BLaER1 treated with 17β-estradiol and CSF1 and Interleukin-3, amounts not matched to agents 10 nM and 100 nM (cell line): ENCODE data around the gene DCDC2C.

ENCODE experiments used
- H3K27ac ChIP-seq, 11 experiments: shearing (Covaris generic); formaldehyde crosslinking; 2 replicates each; pipeline ENCODE4 v1.8.1; 2022
- H3K27me3 ChIP-seq, 11 experiments: shearing (Covaris generic); formaldehyde crosslinking; 2 replicates each; pipeline ENCODE4 v1.8.1; 2022
- H3K36me3 ChIP-seq, 11 experiments: shearing (Covaris generic); formaldehyde crosslinking; 2 replicates each; pipeline ENCODE4 v1.8.1; 2022
- H3K4me1 ChIP-seq, 10 experiments: shearing (Covaris generic); formaldehyde crosslinking; 2 replicates each; pipeline ENCODE4 v1.8.1; 2022
- H3K4me2 ChIP-seq, 11 experiments: shearing (Covaris generic); formaldehyde crosslinking; 2 replicates each; pipeline ENCODE4 v1.8.1; 2022
- H3K4me3 ChIP-seq, 10 experiments: shearing (Covaris generic); formaldehyde crosslinking; 2 replicates each; pipeline ENCODE4 v1.8.1; 2022
- H3K9ac ChIP-seq, 11 experiments: shearing (Covaris generic); formaldehyde crosslinking; 2 replicates each; pipeline ENCODE4 v1.8.1; 2022
- H3K9me3 ChIP-seq, 11 experiments: shearing (Covaris generic); formaldehyde crosslinking; replicated peaks in 1 of 11; 2 replicates each; pipeline ENCODE4 v1.8.1; 2022
- H4K20me1 ChIP-seq, 11 experiments: shearing (Covaris generic); formaldehyde crosslinking; 2 replicates each; pipeline ENCODE4 v1.8.1; 2022
- Cebpa-rat ChIP-seq, 11 experiments: shearing (Covaris generic); IDR thresholded peaks; 2 replicates each; pipeline ENCODE4 v1.8.1; 2022

Gene DCDC2C

GRCh38 chr2:3742743-3743508, 39.6 kb downstream of the DCDC2C start:
- Histone ChIP-seq H3K27ac (no peak overlapping the region; a peak in 1 of 22 replicates), H3K4me3 (no peak overlapping the region), H4K20me1 (no peaks in the 10 kb centered on the region), H3K9me3 (no peaks in the 10 kb centered on the region), H3K9ac (no peak overlapping the region), H3K27me3 (no peaks in the 10 kb centered on the region), H3K4me1 (peaks cover 6 to 37% (median 25%) of the 10 kb centered on the region in 10 experiments; a peak in 18 of 20 replicates), H3K4me2 (peak overlapping the region in 2 of 11 experiments; percentile 60 to 65; a peak in 3 of 22 replicates), H3K36me3 (no peaks in the 10 kb centered on the region)
- no peak for TF ChIP-seq Cebpa-rat (IDR thresholded peaks at IDR 0.05)

- H3K27ac ChIP-seq: no peak overlapping the region
- no peak overlapping the region for H3K9ac ChIP-seq
- TF ChIP-seq Cebpa-rat (IDR thresholded peaks at IDR 0.05): no peak
- no peaks in the 10 kb centered on the region for H4K20me1 ChIP-seq
- H3K9me3 ChIP-seq: no peaks in the 10 kb centered on the region
- no peak overlapping the region for H3K4me3 ChIP-seq
- H3K36me3 ChIP-seq: no peaks in the 10 kb centered on the region
- H3K4me1 ChIP-seq: peaks cover 6 to 32% (median 23%) of the 10 kb centered on the region in 10 experiments; a peak in 18 of 20 replicates
- no peaks in the 10 kb centered on the region for H3K27me3 ChIP-seq
- H3K4me2 ChIP-seq: no peak overlapping the region
These were observed 40.7 kb downstream of the DCDC2C start for GRCh38 chr2:3743951-3744555.

GRCh38 chr2:3745920-3746319, 42.5 kb downstream of the DCDC2C start:
- TF ChIP-seq Cebpa-rat (IDR thresholded peaks at IDR 0.05): no peak
- H3K4me1 ChIP-seq: peaks cover 17 to 36% (median 26%) of the 10 kb centered on the region in 10 experiments
- no peak overlapping the region for H3K9ac ChIP-seq
- no peaks in the 10 kb centered on the region for H3K9me3 ChIP-seq
- no peaks in the 10 kb centered on the region for H3K27me3 ChIP-seq
- no peak overlapping the region; a peak in 1 of 22 replicates for H3K4me2 ChIP-seq
- H4K20me1 ChIP-seq: no peaks in the 10 kb centered on the region
- no peaks in the 10 kb centered on the region for H3K36me3 ChIP-seq
- no peak overlapping the region for H3K4me3 ChIP-seq
- peak overlapping the region in 1 of 11 experiments; percentile 7; a peak in 2 of 22 replicates for H3K27ac ChIP-seq

GRCh38 chr2:3747032-3747654, 43.8 kb downstream of the DCDC2C start:
- Histone ChIP-seq H3K4me3 (no peak overlapping the region), H3K27ac (peak overlapping the region in 1 of 11 experiments; percentile 7; a peak in 1 of 22 replicates), H3K9me3 (no peaks in the 10 kb centered on the region), H3K9ac (no peak overlapping the region), H3K36me3 (no peaks in the 10 kb centered on the region), H3K4me2 (no peak overlapping the region; a peak in 1 of 22 replicates), H3K4me1 (peaks cover 23 to 36% (median 28%) of the 10 kb centered on the region in 10 experiments), H3K27me3 (no peaks in the 10 kb centered on the region), H4K20me1 (no peaks in the 10 kb centered on the region)
- TF ChIP-seq Cebpa-rat (IDR thresholded peaks at IDR 0.05): no peak

- H3K9ac ChIP-seq: no peak overlapping the region
- H3K27ac ChIP-seq: 0 out of 22 replicates have a peak overlapping the region, but pooled peaks of 1 of the 11 experiments have one; percentile 21
- H3K9me3 ChIP-seq: no peaks in the 10 kb centered on the region
- no peaks in the 10 kb centered on the region for H3K36me3 ChIP-seq
- no peaks in the 10 kb centered on the region for H4K20me1 ChIP-seq
- no peak overlapping the region for H3K4me2 ChIP-seq
- TF ChIP-seq Cebpa-rat (IDR thresholded peaks at IDR 0.05): no peak
- H3K4me3 ChIP-seq: no peak overlapping the region
- no peaks in the 10 kb centered on the region for H3K27me3 ChIP-seq
- H3K4me1 ChIP-seq: peaks cover 23 to 40% (median 34%) of the 10 kb centered on the region in 10 experiments
These were observed 44.5 kb downstream of the DCDC2C start for GRCh38 chr2:3747826-3748225.

- Histone ChIP-seq H3K27ac (peak overlapping the region in 2 of 11 experiments; percentile 85 to 87; a peak in 2 of 22 replicates), H3K4me3 (no peak overlapping the region), H3K4me1 (peaks cover 23 to 49% (median 39%) of the 10 kb centered on the region in 10 experiments), H3K9ac (no peak overlapping the region), H3K9me3 (no peaks in the 10 kb centered on the region), H4K20me1 (no peaks in the 10 kb centered on the region), H3K4me2 (peak overlapping the region in 7 of 11 experiments; percentile 40 to 90 (median 78); a peak in 9 of 22 replicates), H3K27me3 (no peaks in the 10 kb centered on the region), H3K36me3 (no peaks in the 10 kb centered on the region)
- TF ChIP-seq Cebpa-rat (IDR thresholded peaks at IDR 0.05): no peak
These were observed 45.8 kb downstream of the DCDC2C start for GRCh38 chr2:3749201-3749600.

- Histone ChIP-seq H4K20me1 (no peaks in the 10 kb centered on the region), H3K27me3 (no peaks in the 10 kb centered on the region), H3K9ac (peak overlapping the region in 7 of 11 experiments; percentile 18 to 77 (median 73); a peak in 11 of 22 replicates), H3K4me3 (peak overlapping the region in 2 of 10 experiments; percentile 3 to 11; a peak in 1 of 20 replicates), H3K9me3 (no peaks in the 10 kb centered on the region), H3K4me1 (peaks cover 23 to 49% (median 39%) of the 10 kb centered on the region in 10 experiments), H3K27ac (peak overlapping the region in 7 of 11 experiments; percentile 27 to 92 (median 84); a peak in 12 of 22 replicates), H3K4me2 (peak overlapping the region; percentile 36 to 90 (median 78)), H3K36me3 (no peaks in the 10 kb centered on the region)
- TF ChIP-seq Cebpa-rat (IDR thresholded peaks at IDR 0.05): no peak
These were observed 47.9 kb downstream of the DCDC2C start for GRCh38 chr2:3751251-3751650.

- H3K27me3 ChIP-seq: no peaks in the 10 kb centered on the region
- peaks cover 23 to 49% (median 39%) of the 10 kb centered on the region in 10 experiments for H3K4me1 ChIP-seq
- H4K20me1 ChIP-seq: no peaks in the 10 kb centered on the region
- peak in 5 of 11 experiments; percentile 32 to 98 (median 95); a peak in 10 of 22 replicates for TF ChIP-seq Cebpa-rat (IDR thresholded peaks at IDR 0.05)
- H3K9ac ChIP-seq: peak overlapping the region in 6 of 11 experiments; percentile 17 to 77 (median 74); a peak in 10 of 22 replicates
- H3K9me3 ChIP-seq: no peaks in the 10 kb centered on the region
- H3K36me3 ChIP-seq: no peaks in the 10 kb centered on the region
- H3K4me2 ChIP-seq: peak overlapping the region; percentile 36 to 90 (median 78)
- H3K27ac ChIP-seq: peak overlapping the region in 7 of 11 experiments; percentile 27 to 92 (median 84); a peak in 13 of 22 replicates
- H3K4me3 ChIP-seq: peak overlapping the region in 3 of 10 experiments; percentile 3 to 11 (median 7); a peak in 1 of 20 replicates
These were observed 48.4 kb downstream of the DCDC2C start for GRCh38 chr2:3751806-3752205.
